ENCODE data around the gene PEAR1. TPM values are rescaled to one million over a fixed set of nuclear protein-coding genes. Genes with fewer than 3 reads are reported as not detected.

Gene PEAR1
- total RNA-seq, 1 donor: 10.8 TPM

- H3K4me3 ChIP-seq (ENCODE audit: low read depth, low read length): no peak overlapping the region
- no peak for DNase-seq (ENCODE audit: low read depth)
- TF ChIP-seq CTCF (IDR thresholded peaks at IDR 0.05; ENCODE audit: insufficient read depth, low read length): no peak
Measured at GRCh38 chr1:156942576-156942975, 49.1 kb downstream of the PEAR1 start.

- no peak for DNase-seq (ENCODE audit: low read depth)
- no peak for TF ChIP-seq CTCF (IDR thresholded peaks at IDR 0.05; ENCODE audit: insufficient read depth, low read length)
- no peak overlapping the region for H3K4me3 ChIP-seq (ENCODE audit: low read depth, low read length)
Measured at GRCh38 chr1:156943756-156944155, 50.2 kb downstream of the PEAR1 start.

GRCh38 chr1:156944268-156944667, 50.8 kb downstream of the PEAR1 start:
- DNase-seq (ENCODE audit: low read depth): no peak
- no peak for TF ChIP-seq CTCF (IDR thresholded peaks at IDR 0.05; ENCODE audit: insufficient read depth, low read length)
- H3K4me3 ChIP-seq (ENCODE audit: low read depth, low read length): no peak overlapping the region

GRCh38 chr1:156944848-156945247, 51.3 kb downstream of the PEAR1 start:
- H3K4me3 ChIP-seq (ENCODE audit: low read depth, low read length): no peak overlapping the region
- DNase-seq (ENCODE audit: low read depth): no peak
- TF ChIP-seq CTCF (IDR thresholded peaks at IDR 0.05; ENCODE audit: insufficient read depth, low read length): no peak

GRCh38 chr1:156945881-156946661, 52.6 kb downstream of the PEAR1 start:
- DNase-seq (ENCODE audit: low read depth): no peak
- no peak overlapping the region for H3K4me3 ChIP-seq (ENCODE audit: low read depth, low read length)
- no peak for TF ChIP-seq CTCF (IDR thresholded peaks at IDR 0.05; ENCODE audit: insufficient read depth, low read length)

GRCh38 chr1:156947127-156947526, 53.6 kb downstream of the PEAR1 start:
- no peak overlapping the region for H3K4me3 ChIP-seq (ENCODE audit: low read depth, low read length)
- no peak for DNase-seq (ENCODE audit: low read depth)
- TF ChIP-seq CTCF (IDR thresholded peaks at IDR 0.05; ENCODE audit: insufficient read depth, low read length): no peak

Measured in fibroblast of the aortic adventitia (primary cell).